NCI-H69 (cell line): ENCODE measurements around the gene SHH.
A peak's percentile ranks its signal among the peaks of the same experiment; 100 is the strongest.
"Not testable (repeated sequence)": the region's sequence is repeated elsewhere in the genome, so short reads cannot be mapped to it uniquely, and the experiment has no call there.

Experiments used
- DNase-seq: peaks from one replicate; lab custom pipeline; 2025; lab: John Stamatoyannopoulos, UW

The SHH gene

DNA sequence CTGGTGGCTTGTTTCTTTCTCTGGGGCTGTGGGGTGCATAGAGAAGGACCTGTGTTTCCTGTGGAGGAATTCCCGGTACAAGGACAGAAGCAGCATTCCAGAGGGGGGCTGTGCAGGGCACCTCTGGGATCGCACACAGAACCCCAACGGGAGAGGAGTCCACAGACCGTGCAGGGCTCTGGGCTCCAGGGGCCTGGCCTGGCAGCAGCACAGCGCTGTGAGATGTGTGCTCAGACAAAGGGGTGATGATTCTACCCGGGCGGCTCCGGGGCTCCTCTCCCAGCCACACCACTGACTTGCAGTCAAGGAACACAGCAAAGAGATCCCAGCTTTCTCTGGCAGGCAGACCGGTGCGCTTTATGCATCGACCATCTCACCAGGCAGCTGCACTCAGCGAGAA, 6.9 kb upstream of the SHH start:
- no peak for DNase-seq

DNA sequence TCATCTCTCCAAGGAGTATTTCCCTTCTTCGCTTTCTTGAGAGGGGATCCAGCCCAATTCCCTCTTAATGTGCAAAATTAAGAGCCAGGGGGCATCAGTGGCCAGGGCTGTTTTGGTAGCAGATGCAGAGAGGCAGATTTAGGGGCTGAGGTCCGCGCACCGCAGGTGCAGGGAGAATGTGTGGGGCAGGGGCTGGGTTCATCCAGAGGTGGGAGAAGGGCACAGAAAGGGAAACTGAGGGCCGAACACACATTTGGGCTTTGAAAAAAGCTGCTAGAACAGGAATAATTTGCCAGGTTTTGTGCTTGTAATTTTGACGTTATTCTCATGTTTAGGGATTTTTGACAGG, 6.5 kb upstream of the SHH start:
- DNase-seq = no peak

DNA sequence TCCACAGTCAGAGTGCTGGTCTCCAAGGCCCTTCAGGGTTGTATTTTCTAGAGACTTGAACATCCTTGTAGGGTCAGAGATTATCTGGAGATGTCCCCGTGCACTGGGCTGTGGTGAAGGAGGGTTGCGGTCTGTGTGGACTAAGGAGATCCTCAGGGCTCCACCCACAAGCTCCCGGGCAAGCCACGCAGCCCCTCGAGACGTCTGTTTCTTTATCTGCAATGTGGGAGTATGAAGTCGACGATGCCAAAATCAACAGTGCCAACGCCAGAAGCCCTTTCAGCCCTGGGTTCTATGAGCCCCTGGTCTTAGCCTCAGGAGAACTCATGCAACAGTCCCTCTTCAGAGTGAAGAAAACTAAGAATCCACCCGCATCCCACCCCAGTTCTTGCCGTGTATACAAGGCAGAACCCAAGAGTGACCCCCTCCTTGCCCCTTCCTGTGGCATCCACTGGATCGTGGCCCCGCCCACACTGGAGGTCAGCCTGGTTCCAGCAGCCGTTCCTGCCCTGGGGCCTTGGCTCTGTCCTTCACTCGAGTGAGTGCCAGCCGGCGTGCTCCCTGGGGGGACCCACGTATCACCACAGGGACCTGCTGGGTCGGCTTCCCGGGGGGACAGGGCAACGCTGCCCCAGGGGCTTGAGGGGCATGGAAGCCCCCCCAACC, 6.0 kb upstream of the SHH start:
- DNase-seq = no peak

DNA sequence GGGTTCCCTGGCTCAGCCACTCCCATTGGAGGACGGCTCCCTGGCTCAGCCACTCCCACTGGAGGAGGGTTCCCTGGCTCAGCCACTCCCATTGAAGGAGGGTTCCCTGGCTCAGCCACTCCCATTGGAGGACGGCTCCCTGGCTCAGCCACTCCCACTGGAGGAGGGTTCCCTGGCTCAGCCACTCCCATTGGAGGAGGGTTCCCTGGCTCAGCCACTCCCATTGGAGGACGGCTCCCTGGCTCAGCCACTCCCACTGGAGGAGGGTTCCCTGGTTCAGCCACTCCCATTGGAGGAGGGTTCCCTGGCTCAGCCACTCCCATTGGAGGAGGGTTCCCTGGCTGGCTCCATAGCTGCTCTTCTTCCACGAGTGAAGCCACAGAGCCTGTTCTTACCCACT, 5.3 kb upstream of the SHH start:
- DNase-seq = not testable (repeated sequence)

DNA sequence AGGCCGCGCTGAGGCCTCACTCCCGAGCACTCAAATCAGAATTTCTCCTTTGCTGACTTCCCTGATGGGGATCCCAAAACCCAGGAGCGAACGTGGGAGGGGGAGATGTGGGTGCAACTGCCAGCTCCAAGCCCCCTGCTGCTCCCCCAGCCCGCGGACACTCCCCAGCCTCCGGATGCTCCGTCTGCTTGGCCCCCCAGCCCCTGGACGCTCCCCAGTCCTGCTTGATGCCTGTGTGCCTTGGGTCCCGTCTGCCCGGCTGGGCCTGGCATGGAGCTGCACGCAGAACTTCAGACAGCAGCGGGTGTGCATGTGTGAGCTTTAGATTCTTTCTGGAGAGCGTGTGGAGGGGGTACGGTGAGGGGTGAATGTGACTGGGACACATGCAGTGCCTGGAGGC, 4.7 kb upstream of the SHH start:
- no peak for DNase-seq

DNA sequence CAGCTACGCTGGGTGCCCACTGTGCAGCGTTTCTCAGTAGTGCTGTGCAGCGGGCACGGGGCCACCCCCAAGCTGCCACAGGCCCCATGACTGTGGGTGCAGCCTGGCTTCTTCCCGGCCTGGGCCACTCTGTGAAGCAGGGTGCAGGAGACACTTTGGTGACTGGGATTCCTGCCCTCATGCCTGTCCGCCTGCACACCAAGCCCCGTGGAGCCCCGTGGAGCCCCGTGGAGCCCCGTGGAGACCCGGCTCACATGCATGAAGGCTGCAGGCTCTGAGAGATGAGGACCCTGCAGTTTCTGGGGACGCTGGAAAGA, 3.9 kb upstream of the SHH start:
- DNase-seq = no peak

DNA sequence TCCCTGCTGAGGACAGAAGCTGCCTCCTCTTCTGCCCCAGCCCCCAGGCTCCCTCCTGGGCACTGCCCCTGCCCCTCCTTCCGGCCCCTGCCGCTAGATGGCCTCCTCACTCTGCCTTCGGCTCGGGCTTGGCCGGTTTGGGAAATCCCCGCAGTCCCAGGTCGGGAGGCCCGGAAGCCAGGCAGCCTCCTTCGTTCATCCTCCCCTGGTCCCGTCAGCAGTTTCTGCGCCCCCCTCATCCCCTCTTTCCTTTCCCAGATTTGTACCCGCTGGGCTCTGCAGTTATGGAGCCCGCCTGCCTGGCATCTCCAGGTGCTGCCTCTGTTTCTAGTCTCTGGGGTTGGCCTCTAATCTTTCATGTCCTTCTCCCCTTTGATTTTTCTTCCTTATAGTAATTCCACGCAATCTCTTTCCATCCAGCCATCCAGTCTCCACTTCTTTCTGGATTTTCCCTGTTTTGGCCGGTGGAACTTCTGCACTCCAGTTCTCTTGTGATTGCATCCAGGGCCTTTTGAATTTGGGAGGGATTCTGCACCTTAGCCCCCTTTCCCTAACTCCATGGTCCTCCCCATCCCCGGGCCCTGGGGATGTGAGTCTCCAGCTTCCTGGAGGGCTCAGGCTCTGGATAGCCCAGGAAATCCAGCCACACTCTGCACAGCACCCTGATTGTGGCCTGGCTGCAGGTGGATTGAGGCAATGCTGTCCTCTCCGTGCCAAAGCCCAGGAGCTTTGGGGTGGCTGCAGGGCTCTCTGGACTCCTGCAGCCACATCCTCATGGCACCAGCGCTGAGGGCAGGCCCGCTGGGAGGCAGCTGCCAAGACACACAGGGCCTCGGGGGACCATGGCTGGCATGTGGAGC, 3.3 kb upstream of the SHH start:
- DNase-seq = peak; percentile 31

DNA sequence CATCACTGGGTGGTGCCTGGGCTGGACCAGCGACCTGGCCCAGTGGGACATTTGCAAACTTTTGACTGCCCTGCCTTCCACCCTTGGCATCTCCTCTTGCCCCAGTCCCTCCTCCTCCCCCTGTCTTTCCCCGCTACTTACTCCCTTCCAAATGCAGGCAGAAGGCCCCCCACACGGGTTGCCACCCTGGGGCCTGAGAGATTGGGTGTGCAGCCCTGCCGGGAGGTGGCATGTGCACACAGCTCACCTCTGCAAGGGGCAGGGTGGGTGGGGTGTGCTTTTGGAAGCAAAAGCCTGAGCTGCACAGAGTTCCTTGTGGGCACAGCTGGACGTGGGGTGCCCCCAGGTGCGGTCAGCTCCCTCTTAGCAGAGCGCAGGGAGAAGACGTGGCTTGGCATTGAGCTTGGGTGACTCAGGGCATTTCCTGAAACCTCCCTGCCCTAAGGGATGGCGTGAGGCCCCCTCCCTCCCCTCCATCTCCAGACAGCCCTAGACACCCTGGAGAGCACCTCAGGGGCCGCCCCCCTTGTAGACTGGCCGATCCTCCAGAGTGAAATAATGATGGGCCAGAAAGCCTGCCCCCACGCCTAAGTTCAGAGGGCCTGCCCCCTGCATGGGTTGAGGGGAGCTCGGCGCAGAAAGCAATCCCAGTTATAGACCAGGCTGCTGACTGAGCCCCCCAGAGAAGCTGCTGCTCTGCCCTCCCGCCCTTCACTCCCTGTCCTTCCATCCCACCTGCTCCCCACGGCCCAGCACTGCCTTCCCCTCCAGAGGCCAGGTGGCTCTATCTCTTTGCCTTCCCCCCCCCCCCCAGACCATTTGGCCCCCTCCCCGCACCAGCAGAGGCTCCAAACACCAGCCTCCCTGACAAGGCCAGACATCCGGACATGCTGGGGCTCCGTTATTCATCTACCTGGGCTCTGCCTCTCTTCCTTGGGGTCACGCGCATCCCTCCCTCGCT, 2.3 kb upstream of the SHH start:
- DNase-seq = no peak

DNA sequence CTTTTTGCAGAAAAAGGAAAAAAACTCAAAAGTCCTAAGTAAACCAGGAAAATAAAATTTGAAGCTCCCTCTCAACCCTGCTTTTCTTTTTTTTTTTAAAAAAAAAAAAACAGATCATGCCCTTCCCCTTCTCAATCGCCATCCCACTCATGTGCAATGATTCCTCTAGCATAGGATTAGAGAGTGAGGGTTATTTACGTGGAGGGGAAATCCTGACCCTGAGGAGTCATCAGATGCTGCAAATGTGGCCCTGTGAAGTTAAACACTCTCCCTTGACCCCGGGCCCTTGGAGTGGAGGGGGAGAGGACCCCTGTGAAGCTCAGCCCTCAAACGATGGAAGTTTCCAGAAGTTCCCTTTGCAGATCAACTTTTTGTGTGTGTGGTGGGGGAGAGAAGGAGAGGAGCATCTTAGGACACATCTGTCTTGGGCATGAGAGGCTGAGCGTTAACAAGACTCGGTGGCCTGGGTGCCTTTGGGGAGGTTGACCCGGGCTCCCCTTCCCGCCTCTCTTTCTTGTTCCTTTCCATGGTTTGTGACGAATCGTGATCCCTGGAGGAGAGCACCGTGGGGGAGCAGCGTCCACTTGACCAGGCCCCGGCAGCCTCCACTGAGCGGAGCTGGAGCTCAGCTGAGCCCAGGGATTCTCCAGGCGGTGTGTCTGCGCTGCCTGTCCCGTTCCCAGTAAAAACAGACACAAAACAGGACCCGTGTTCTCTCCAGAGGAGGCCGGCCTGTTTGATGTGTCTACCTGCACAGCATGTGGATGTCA, 1.5 kb upstream of the SHH start:
- DNase-seq = no peak

DNA sequence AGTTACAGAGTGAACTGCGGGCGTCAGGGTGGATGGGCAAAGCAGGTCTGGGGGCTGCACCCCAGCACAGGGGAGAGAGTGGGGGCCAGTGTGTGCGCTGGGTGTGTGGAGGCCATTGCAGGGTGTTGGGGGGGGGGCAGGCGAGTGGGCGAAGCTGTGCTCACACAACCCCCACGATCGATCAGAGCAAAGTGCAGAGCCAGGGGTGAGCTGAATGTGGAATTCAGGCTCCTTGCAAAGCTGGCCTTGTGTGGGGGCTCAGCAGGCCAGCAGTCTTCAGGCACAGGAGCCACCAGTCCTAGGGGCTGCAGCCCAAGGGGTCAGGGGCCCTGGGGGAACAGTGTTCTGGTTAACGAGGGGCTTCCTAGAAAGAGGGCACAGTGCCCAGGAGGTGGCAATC, 862 bp upstream of the SHH start:
- DNase-seq = no peak

DNA sequence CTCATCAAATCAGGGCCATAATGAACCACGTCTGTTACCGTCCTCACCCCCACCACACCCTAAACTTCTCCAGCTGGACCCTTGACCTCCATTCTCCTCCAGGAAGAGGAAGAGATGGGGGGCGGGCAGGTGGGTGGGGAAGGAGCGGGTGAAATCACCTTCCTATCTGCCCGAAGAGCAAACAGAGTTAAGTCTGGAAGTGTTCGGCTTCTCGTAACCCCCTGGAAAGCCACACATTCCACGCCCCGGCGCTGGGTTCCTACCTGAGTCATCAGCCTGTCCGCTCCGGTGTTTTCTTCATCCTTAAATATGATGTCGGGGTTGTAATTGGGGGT, 736 bp downstream of the SHH start:
- peak; percentile 16 for DNase-seq

DNA sequence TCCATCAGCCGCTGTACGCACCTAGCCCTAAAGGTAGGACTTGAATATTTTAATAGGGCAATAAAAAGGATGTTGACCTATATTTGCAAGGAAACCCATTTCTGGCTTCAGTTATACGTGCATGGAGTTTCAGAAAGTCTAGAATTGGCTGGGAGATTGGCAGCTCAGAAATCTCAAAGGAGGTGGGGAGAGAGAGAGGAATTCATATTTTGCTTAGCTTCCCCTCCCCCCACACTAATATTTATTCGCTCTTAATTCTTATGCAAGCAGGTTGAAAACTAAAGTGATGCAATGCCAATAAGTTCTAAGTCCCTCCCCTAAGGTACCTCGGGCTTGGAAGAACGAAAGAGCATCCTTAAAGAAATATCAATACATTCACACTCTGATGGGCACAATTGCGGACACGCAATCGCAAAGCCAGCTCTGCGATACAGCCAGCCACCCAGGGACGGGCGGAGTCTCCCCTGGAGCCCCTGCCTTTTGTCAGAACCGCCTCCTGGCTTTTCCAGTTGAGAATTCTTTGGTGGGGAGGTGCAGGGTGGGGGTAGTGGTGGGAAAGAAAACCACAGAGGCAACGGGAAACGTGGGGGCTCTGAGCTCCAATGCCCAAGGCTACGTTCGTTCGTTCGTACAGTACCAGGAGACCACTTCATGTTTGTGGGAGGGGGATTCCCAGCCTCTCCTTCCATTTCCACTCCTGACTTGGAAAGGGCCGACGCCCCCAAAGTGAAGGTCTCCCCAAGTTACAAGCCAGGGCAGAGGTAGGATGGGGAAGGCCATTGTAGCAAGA, 1.3 kb downstream of the SHH start:
- DNase-seq = no peak

DNA sequence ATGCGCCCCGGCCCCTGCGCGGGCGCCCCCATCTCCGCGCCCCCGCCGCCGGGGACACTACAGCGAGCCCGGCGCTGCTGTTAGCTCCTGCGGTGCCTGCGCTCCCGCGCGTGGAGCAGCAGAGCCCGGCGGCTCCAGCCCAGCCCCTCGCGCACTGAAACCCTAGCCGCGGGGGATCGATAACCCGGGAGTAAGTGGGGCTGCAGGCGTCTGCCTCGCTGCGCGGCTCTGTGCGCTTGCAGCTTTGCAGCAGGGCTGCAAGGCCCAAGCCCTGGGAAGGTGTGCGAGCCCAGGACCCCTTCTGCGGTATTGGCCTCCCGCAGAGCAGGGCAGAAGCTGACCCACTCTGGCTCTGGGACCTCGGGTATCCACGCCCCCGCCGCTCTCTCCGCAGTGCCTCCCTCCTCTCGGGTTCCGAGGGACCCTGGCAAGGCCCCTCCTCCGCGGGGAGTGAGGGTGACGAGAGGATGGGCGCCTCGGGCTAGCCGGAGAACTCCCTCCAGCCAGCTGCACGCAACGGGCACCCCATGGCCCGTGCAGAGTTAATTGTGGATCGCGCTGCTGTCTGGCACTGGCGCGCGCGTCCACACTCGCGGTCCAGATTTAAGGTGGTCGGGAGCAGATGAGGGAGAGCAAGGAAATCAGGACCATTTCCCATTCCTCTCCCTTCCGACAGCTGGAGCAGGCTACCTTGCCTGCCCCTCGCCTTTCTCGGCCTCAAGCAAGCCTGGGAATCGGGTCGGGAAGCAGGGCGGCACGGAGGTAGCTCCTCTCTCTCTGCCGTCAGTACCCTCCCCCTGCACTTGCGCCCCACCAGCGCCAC, 2.1 kb downstream of the SHH start:
- DNase-seq = peak; percentile 15

DNA sequence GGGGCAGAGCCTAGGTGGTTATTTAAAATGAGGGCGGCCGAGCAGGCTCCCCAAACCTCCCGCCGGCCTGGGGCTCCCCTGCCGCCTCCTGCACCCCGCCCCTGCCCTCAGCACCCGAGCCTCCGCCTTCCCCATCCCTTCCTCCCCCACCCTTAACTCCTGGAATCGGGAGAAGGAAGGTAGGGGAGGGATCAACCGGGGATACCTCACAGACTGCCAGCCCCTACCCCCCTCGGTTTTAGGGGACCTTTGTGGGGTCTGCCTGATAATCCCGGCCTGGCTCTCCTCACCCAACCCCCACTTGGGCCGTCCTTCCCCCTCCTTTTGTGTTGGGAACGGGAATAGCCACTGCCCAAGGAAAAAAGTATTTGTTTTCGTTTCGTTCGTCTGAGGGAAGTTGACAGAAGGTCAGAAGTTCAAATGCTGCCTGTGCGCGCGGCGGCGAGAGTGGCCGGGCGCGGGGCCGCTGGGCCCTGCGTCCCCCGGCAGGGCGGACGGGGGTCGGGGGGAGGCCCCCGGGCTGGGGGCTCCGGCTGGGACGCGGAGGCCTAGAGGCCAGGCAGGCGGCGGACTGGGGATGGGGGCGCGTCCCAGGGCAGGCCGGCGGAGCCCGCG, 2.8 kb downstream of the SHH start:
- no peak for DNase-seq

DNA sequence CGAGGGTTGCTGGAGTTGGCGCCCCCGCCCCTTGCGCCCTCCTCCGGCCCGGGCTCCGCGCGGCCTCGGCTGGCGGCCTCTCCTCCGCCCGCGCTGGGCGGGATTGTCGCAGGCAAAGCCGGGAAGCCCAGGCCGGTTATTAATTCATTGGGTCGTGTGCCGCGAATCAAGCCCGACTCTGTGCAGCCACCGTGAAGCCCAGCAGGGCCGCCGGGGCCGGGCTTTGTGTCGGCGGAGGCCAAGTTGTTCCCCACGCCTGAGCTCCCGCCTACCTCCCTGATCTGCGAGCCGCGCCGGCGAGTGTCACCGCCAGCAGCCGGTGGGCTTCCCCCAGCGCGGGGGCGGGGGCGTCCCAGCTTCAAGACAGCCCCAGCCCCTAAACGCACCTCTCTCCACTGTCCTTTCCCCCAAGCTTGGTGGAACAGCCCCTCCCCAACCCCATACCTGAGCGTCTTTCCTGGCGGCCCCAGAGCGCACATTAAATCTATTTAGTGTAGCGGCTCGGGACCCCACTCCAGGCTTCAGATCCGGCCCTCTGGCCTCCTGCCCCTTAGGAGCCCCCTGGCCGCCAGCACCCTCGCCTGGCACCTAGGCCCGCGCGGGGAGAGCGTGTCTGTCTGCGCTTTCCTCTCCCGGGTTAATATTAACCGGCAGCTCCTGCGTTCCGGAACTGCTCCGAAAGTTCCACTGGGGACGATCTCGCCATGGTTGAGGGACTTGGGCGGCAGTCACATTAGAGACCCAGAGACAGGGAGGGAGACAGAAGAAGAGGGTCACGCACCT, 3.5 kb downstream of the SHH start:
- peak; percentile 21 for DNase-seq

DNA sequence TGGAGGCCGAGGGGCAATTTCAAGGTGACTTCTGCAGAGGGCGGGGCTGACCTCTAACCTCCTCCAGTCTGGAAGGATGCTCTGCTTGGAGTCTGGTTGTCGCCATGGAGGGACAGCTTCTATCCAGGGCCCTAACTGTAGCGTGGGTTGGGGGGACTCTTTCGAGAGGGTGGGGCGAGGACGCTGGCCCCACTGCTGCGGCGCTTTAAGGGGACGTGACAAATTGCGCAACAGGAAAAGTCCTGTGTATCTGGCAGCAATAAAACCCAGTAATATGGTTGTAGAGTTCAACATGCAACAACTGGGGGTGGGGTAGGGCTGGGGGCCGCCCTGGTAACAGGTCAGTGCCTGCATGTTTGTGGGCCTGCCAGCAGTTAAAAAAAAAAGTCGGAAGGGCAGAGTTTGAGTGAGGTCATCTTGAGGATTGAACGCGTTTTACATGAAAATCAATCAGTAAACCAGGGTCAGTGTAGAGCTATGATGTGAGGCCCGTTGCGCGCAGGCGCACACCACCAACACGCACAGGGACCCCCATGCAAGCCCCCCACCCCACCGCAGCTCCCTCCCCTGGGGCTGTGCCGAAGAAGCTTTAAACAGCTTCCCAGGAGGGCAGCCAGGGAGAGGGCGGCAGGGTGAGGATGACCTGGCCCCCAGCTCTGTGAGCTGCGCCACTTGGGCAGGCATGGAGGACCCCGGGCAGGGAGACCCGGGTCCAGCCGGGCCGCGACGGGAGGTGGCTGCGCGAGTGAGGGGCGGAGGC, 4.3 kb downstream of the SHH start:
- no peak for DNase-seq

DNA sequence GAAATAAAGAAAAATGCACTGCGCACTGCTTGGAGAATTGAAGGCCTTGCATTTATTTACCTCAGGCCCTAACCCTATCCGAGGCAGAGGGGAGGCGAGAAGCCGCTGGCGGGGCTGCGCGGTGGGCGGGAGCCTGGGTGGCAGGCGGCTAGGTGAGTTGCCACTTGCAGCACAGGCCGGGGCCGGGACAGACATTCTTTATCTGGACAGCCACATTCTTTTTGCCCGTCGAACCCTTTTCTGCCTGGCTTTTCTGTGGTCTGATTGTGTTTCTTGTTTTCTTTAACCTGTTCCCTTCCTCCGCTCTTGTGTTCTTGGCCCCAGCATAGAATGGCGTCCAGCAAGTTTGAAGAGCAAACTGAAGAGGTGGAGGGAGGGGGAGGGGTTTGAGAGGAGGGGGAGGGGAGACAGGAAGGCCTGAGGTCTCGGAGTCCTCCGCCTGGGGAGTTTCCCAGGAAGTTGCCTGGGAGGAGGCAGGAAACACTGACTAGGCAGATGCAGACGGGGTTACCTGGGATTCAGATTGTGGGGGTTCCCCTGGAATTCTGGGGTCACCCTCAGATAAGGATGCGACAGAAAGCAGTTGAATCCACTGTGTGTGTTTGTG, 5.1 kb downstream of the SHH start:
- DNase-seq = no peak
